HUES64 (cell line): ENCODE measurements around the gene OR1K1.
"Not testable (repeated sequence)": the region's sequence is repeated elsewhere in the genome, so short reads cannot be mapped to it uniquely, and the experiment has no call there.

Experiments used
- H3K27ac ChIP-seq: 2 replicates; pipeline ENCODE4 v1.7.0; 2013; ENCODE audit warnings: low read depth, low read length, inconsistent platforms
- H3K27me3 ChIP-seq: 2 replicates; pipeline ENCODE4 v1.6.1; 2013; ENCODE audit warnings: mild to moderate bottlenecking, low read length; ENCODE audit not compliant: insufficient read depth
- H3K36me3 ChIP-seq: 2 replicates; pipeline ENCODE4 v1.6.1; 2013; ENCODE audit warnings: mild to moderate bottlenecking, low read length; ENCODE audit not compliant: insufficient read depth
- H3K4me1 ChIP-seq: 2 replicates; pipeline ENCODE4 v1.6.1; 2013; ENCODE audit warnings: mild to moderate bottlenecking, low read length, moderate library complexity; ENCODE audit not compliant: insufficient read depth
- H3K4me3 ChIP-seq: 2 replicates; pipeline ENCODE4 v1.5.1; 2013; ENCODE audit warnings: mild to moderate bottlenecking, low read length, moderate library complexity
- H3K9ac ChIP-seq: 2 replicates; pipeline ENCODE4 v1.6.1; 2013; ENCODE audit warnings: mild to moderate bottlenecking, low read depth, low read length
- H3K9me3 ChIP-seq: 2 replicates; pipeline ENCODE4 v1.6.1; 2013; ENCODE audit warnings: low read depth, low read length; ENCODE audit not compliant: insufficient read depth
- WGBS: fragments of 150-250, 120-280 bp; methylation state at CpG from one replicate; pipeline ENCODE4 v1.1.7; 2013; ENCODE audit warnings: missing lambda C conversion rate; 5-methylcytosine and 5-hydroxymethylcytosine counted together

The OR1K1 gene

DNA sequence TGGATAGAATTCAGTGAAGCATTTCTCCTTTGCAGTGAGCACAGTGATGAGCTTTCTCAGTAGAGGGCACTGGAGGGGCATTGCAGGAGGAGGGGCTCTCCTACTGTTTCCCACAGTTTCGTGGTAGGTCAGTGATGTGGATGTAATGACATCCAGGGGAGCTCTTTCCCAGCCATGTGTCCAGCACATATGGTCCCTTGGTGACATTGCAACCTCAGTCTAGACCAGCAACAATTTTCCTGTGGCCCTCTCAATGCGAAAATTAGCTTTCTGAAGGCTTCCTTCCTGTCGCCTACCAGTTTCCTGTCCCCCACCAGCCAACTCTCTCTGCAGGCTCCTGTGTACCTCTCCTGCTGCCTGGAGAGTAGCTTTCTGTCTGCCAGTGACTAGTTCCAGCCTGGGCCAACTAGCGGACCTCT is 35.4 kb downstream of the OR1K1 start:
- WGBS = 73% methylated on average over 4 of the region's 4 CpGs
- H3K4me1 ChIP-seq = no peaks in the 10 kb centered on the region
- no peak overlapping the region for H3K4me3 ChIP-seq
- H3K9ac ChIP-seq = no peak overlapping the region
- no peaks in the 10 kb centered on the region for H3K9me3 ChIP-seq
- no peaks in the 10 kb centered on the region for H3K27me3 ChIP-seq
- no peak overlapping the region for H3K27ac ChIP-seq
- H3K36me3 ChIP-seq = no peaks in the 10 kb centered on the region

DNA sequence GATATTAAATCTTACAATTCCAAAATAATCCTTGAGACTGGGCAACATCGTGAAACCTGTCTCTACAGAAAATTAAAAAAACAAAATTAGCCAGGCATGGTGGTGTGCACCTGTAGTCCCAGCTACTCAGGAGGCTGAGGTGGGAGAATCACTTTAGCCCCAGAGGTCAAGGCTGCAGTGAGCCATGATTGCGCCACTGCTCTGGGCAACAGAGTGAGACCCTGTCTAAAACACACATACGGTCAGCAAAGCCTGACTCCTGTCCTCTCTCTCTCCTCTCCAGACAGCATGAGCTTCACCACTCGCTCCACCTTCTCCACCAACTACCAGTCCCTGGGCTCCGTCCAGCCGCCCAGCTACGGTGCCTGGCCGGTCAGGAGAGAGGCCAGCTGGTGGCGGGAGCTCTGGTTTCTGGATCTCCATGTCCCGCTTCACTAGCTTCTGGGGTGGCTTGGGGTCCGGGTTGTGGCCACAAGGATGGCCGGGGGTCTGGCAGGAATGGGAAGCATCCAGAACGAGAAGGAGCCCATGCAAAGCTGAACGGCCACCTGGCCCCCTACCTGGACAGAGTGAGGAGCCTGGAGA is 37.4 kb downstream of the OR1K1 start:
- H3K9me3 ChIP-seq = no peaks in the 10 kb centered on the region
- H3K36me3 ChIP-seq = no peaks in the 10 kb centered on the region
- H3K4me1 ChIP-seq = no peaks in the 10 kb centered on the region
- H3K9ac ChIP-seq = no peak overlapping the region
- H3K27ac ChIP-seq = no peak overlapping the region
- no peaks in the 10 kb centered on the region for H3K27me3 ChIP-seq
- 93% methylated on average over 14 of the region's 14 CpGs for WGBS
- H3K4me3 ChIP-seq = no peak overlapping the region

GRCh38 chr9:122838441-122838840 is 38.5 kb downstream of the OR1K1 start:
- H3K36me3 ChIP-seq, H3K27me3 ChIP-seq, H3K4me3 ChIP-seq, H3K9me3 ChIP-seq, H3K27ac ChIP-seq, H3K4me1 ChIP-seq, H3K9ac ChIP-seq: not testable (repeated sequence)
- WGBS = 80% methylated on average over 3 of the region's 3 CpGs

DNA sequence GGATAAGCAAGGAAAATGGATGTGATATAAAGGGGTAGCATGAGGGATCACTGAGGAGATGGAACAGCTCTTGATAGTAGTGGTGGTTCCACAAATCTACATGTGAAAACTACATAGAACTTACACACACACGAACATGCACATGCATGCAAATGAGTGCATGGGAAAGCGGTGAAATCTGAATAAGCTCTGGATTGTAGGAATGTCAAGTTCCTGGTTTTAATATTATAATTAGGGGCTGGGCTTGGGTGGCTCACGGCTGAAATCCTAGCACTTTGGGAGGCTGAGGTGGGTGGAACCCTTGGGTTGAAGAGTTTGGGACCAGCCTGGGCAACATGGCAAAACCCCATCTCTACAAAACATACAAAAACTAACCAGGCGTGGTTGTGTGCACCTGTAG is 41.6 kb downstream of the OR1K1 start:
- H3K27ac ChIP-seq = no peak overlapping the region
- H3K4me3 ChIP-seq = no peak overlapping the region
- no peaks in the 10 kb centered on the region for H3K9me3 ChIP-seq
- H3K4me1 ChIP-seq = no peaks in the 10 kb centered on the region
- peaks cover 14% of the 10 kb centered on the region for H3K36me3 ChIP-seq
- 85% methylated on average over 4 of the region's 4 CpGs for WGBS
- no peak overlapping the region for H3K9ac ChIP-seq
- H3K27me3 ChIP-seq = no peaks in the 10 kb centered on the region

DNA sequence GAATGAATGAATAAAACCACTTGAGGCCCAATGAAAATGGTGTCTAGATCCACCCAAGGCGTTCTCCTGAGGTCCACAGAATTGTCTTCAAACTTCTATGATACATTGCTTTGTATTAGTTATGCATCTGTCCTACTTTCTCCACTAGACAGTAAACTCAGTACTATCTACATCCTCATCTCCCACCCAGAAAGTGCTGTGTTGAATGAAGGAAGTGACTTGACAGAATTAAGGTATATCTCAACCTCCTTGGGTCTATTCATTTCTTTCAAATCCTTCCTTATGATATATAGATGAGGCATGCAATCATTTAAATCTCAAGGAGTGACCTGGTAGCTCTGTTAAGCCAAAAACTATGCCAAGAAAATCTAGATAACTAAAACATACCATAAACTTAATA is 44.2 kb downstream of the OR1K1 start:
- H3K27me3 ChIP-seq = no peaks in the 10 kb centered on the region
- no peaks in the 10 kb centered on the region for H3K4me1 ChIP-seq
- WGBS = 100% methylated on average over 1 of the region's 1 CpG
- no peak overlapping the region for H3K4me3 ChIP-seq
- H3K9ac ChIP-seq = no peak overlapping the region
- H3K9me3 ChIP-seq = no peaks in the 10 kb centered on the region
- no peak overlapping the region for H3K27ac ChIP-seq
- H3K36me3 ChIP-seq = peaks cover 40% of the 10 kb centered on the region

DNA sequence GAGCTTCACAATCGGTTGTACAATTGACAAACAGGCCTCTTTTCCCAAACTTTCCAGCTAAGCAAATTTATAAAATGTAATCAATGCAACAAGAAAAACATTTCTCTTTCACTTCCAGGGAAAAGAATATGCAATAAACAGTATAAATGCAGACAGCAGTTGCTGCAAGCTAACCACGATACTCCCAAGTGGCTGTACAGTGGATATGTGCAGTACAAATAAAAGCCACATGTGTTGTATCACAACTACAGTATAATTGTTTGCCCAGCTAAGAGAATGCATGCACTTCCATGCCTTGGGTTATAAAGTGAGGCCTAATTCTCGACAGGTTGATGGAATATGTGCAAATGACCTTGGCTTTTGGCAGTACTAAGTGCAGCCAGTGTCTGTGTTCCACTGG is 45.2 kb downstream of the OR1K1 start:
- Histone ChIP-seq H3K4me1 (no peaks in the 10 kb centered on the region), H3K27me3 (no peaks in the 10 kb centered on the region), H3K4me3 (no peak overlapping the region), H3K27ac (no peak overlapping the region), H3K9me3 (no peaks in the 10 kb centered on the region), H3K36me3 (peaks cover 49% of the 10 kb centered on the region), H3K9ac (no peak overlapping the region)
- WGBS = 95% methylated on average over 3 of the region's 3 CpGs

DNA sequence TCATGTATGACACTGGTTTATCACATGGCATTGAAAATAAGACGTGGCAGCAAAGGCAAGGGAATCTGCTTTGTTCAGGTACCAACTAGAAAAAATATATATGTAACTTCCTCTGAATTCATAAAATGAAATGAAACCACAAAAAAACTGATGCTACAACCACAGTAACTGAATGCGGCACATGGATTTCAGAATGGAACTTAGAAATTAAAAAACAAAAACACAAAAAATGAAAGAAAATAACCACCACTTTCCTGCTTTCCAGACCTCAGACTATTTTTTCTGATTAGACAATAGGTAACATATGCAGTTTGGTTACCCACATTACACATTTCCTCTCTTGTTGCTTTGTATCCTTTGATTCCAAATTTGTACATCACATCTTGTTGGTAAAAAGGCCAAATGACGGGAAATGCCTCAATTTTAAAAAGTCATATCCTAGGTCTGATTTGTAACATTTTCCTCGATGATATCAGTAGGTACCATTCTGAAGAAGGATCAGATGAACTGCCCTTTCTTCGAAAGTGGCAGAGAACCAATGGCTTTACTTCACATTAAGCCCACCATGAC is 46.5 kb downstream of the OR1K1 start:
- Histone ChIP-seq H3K9ac (no peak overlapping the region), H3K27me3 (no peaks in the 10 kb centered on the region), H3K9me3 (0 out of 2 replicates have a peak, but pooled peaks cover 6% of the 10 kb centered on the region), H3K27ac (no peak overlapping the region), H3K4me3 (no peak overlapping the region), H3K4me1 (no peaks in the 10 kb centered on the region), H3K36me3 (peaks cover 61% of the 10 kb centered on the region)
- WGBS = 97% methylated on average over 5 of the region's 5 CpGs

DNA sequence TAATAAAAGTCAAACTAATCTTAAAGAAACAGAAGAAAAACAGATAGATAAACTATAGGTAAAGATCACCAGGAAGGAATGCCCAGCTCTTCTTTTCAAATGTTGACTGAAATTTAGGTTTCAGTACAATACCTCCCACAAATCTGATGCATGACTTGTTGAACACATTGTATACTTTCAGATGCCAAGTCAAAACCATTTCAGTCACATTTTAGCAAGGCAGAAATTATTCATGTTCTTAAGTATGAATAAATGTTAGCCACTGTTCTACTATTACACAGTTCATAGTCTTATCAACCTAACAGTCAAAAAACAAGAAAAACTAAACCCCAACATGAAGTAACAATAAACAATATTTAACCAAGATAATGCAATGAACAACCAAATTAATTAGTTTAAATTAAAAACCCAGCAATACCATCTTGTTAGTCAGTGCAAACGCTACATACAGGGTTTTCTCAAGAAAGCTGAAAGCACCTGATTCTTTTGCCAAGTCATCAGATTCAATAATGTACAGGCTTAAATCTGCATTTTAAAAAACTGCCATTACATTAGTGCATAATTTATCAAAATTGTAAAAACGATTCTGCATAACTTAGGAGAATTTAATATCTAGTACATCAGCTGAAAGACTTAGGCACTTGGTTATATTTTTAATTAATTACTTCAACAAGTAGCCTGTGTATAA is 48.5 kb downstream of the OR1K1 start:
- Histone ChIP-seq H3K27ac (no peak overlapping the region), H3K4me3 (no peak overlapping the region), H3K9me3 (0 out of 2 replicates have a peak, but pooled peaks cover 9% of the 10 kb centered on the region), H3K27me3 (no peaks in the 10 kb centered on the region), H3K4me1 (no peaks in the 10 kb centered on the region), H3K9ac (no peak overlapping the region), H3K36me3 (peaks cover 66% of the 10 kb centered on the region)
- 92% methylated on average over 1 of the region's 2 CpGs for WGBS
